ENCODE data around the gene FNBP1L. TPM values are rescaled to one million over a fixed set of nuclear protein-coding genes. Genes with fewer than 3 reads are reported as not detected.

The FNBP1L gene
- total RNA-seq, 2 experiments from 2014 or later: 0.14 to 0.45 TPM

DNA sequence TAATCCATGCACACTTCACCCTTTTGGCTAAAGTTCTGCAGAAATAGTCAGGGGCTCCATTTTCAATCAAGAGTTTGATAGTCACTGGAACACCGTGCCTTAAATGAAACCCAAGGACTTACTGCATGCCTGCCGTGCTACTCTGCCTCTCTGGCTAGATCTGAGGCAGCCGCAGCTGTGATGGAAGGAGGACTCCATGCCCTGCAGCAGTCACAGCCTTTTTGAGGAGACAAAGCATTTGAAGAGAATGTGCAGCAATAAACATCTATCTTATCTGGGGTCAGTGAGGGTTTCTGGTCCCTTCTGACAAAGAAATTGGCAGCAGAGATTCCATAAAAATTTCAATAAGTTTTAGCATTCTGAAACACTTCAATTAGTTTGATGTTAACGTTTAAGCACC is 155.7 kb downstream of the FNBP1L start:
- Mint-ChIP-seq H3K27me3 (no peaks in the 10 kb centered on the region), H3K4me3 (no peak overlapping the region), H3K27ac (no peak overlapping the region), H3K9me3 (no peaks in the 10 kb centered on the region), H3K4me1 (peaks cover 11% of the 10 kb centered on the region), H3K36me3 (no peaks in the 10 kb centered on the region)
- DNase-seq: no peak

Other genes with a start within 250 kb of the FNBP1L start
- 10 to 100 TPM; 86.6 to 92.0 TPM for gene DR1, start 102.2 kb upstream of the FNBP1L start, total RNA-seq
- gene BCAR3, start 233.7 kb downstream of the FNBP1L start, total RNA-seq: under 1 TPM; 0.66 to 0.72 TPM

Measured in activated naive CD8-positive, alpha-beta T cell treated with anti-CD3 and anti-CD28 coated beads for 36 hours (primary cell).